HG03097 (cell line): ENCODE data around the gene KCNMB2.
A peak's percentile ranks its signal among the peaks of the same experiment; 100 is the strongest.
"Not testable (repeated sequence)": the region's sequence is repeated elsewhere in the genome, so short reads cannot be mapped to it uniquely, and the experiment has no call there.

ENCODE experiments used
- ATAC-seq: cut with Tn5 transposase; IDR thresholded peaks from one replicate; pipeline ENCODE4 v1.9.1; 2021; ENCODE audit not compliant: unreplicated experiment, low FRiP score

The KCNMB2 gene

GRCh38 chr3:178518660-178519396 lies 17.4 kb upstream of the KCNMB2 start:
- ATAC-seq, result peak; percentile 63

GRCh38 chr3:178519701-178520100 lies 16.5 kb upstream of the KCNMB2 start:
- no peak for ATAC-seq

GRCh38 chr3:178520451-178520850 lies 15.8 kb upstream of the KCNMB2 start:
- ATAC-seq, result no peak

- ATAC-seq, result no peak
Observed at GRCh38 chr3:178522200-178523052, 13.8 kb upstream of the KCNMB2 start.

GRCh38 chr3:178525251-178525650 lies 11.0 kb upstream of the KCNMB2 start:
- ATAC-seq, result no peak

DNA sequence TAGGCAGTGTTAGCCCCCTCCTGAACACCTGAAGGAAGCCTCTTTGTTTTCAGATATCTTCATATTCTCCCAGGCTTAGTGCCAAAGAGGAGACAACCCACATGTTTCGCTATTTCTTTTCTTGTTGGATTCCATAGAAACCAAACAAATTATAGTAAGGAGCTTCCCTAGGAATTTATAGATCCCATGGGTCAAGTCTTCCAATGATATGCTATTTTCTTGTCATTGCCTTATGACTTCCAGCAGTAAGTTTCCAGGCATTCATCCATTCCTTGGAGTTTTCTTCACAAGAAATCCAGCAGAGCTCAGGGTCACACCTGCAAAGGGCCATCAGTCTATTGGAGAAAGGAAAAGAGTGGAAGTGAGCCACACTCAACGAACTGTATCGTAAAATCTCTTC lies 9.9 kb upstream of the KCNMB2 start:
- ATAC-seq, result no peak

DNA sequence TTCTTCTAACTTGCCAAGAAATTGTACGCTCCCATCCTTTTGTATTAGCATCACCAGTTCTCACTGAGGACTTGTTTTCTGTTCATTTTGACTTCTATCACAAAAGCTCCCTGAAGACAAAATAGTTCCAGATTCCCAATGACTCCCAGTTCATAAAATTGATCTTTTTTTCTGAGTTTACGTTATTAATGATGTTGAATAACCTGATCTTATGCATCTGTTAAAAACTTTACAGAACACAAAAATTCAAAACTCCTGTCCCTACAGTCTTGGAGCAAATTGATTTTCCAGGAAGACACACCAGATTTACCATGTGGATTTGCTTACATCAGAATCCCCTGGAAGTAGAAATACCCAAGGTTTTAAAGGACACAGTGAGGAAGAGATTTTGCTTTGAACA lies 8.3 kb upstream of the KCNMB2 start:
- ATAC-seq, result no peak

GRCh38 chr3:178529606-178530225 lies 6.5 kb upstream of the KCNMB2 start:
- no peak for ATAC-seq

GRCh38 chr3:178532476-178532875 lies 3.8 kb upstream of the KCNMB2 start:
- no peak for ATAC-seq

DNA sequence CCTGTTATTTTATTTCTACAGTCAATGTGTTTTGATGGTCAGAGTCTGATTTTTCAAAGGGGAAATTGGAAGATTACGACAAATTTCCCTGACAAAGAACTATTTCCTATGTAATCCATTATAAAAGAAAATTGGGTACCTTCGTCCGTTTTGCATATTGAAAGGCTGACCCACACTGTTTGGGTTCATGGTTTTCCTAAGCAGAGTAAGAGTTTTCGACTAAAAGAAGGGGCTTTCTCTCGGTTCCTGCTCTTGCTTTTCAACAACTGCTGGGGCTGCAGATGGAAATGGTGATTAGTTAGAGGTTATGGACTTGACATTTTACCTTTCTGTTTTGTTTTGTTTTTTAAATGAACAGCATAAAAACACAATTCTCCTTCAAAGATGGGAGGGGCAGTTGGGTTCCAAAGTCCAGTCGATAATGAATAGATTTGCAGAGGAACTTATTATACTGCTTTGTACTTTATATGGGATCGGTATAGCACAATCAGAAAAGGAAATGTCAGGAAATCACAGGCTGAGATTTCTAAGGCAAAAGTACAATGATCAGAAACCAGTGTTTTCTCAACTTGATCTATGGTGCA lies 978 bp downstream of the KCNMB2 start:
- ATAC-seq, result no peak

DNA sequence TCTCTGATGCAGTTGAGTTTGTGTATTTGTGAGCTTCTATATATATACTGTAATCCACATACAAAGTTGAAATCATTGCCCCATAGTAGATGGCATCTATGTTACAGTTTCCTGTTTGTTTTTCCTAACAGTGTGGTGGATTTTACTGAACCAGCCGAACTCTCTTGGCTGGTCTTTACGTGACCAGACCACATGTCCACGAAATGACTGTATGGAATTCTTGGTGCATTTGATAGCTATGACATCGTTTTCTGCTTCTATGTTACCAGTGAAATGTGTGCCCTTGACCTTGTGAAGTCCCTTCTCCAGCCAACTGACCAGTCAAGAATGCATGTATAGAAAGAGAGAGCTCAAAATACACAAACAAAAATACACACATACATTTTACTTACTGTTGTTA lies 1.8 kb downstream of the KCNMB2 start:
- no peak for ATAC-seq

DNA sequence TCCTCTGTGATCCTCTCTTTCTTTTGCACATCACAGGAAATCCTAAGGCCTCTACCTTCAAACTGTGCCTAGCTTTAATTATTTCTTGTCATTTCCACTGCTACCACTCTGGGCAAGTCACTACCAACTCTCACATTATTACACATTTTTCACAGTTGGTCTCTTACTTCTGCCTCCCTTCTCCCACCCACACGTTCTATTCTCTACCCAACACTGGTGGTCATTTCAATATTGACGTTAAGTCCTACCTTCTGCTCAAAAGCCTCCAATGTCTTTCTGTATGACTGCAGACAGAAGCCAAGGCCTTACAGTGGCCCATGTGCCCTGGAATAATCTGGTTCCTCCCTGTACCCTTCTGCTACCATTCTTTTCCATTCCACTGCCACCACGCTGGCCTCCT lies 3.9 kb downstream of the KCNMB2 start:
- ATAC-seq, result no peak

GRCh38 chr3:178545337-178545736 lies 9.1 kb downstream of the KCNMB2 start:
- ATAC-seq, result no peak

GRCh38 chr3:178546079-178546478 lies 9.8 kb downstream of the KCNMB2 start:
- ATAC-seq, result no peak

DNA sequence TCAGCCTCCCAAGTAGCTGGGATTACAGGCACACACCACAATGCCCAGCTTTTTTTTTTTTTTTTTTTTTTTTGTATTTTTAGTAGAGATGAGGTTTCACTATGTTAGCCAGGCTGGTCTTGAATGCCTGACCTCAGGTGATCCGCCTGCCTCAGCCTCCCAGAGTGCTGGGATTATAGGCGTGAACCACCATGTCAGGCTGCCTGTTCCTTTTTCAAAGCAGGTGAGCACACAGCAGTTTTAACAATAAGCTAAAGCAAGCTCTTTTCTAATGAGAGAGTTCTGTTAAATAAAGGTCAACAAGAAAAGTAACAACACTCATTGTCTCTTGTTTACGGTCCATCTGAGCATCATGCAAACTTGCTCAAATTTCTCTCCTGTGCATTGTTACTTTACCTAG lies 13.2 kb downstream of the KCNMB2 start:
- ATAC-seq, result not testable (repeated sequence)

- ATAC-seq, result no peak
Observed at GRCh38 chr3:178551916-178552321, 15.7 kb downstream of the KCNMB2 start.

GRCh38 chr3:178558637-178559036 lies 22.4 kb downstream of the KCNMB2 start:
- ATAC-seq, result no peak

DNA sequence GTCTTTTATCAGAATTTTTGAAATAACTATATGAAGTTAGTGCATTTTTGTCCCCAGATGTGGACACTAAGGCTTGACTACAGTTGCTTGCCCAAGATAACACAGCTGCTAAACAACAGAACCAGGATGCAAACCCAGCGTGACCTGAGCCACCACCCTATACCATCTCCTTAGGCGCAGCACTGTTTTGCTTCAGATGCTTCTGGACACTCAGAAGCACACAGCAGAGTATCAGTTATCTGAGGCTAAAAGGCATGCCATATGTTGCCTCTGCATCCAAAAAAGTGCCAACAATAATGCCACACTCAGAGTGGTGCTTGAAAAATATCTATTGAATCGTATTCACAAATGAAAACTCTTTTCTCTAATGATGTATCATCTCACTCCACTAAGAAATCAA lies 24.5 kb downstream of the KCNMB2 start:
- ATAC-seq, result no peak

GRCh38 chr3:178561239-178561638 lies 25.0 kb downstream of the KCNMB2 start:
- ATAC-seq, result no peak

GRCh38 chr3:178562143-178562946 lies 26.1 kb downstream of the KCNMB2 start:
- no peak for ATAC-seq

DNA sequence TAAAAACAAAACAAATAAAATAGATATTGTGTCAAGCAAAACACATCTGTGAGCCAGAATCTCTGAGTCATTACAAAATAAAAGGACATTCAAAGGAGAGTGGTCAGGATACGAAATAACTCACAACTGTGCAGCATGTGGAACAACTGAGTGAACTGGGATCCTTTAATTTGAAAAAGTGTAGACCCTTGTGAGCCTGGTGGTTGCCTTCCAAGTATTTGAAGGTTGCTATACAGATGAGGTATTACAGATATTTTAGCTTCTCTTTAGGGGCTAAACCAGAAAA lies 26.7 kb downstream of the KCNMB2 start:
- ATAC-seq, result no peak
